Retinal pigment epithelial cell (primary cell): ENCODE data around the gene PLSCR5.

Experiments used
- DNase-seq: peaks from one replicate; pipeline ENCODE4 v3.0.0-alpha.2; 2010; ENCODE audit warnings: low read depth
- H3K4me3 ChIP-seq: 2 replicates; pipeline ENCODE4 v1.5.1; 2011; ENCODE audit warnings: mild to moderate bottlenecking, low read length, control low read depth, moderate library complexity
- CTCF ChIP-seq: conservative IDR thresholded peaks from 2 replicates; pipeline ENCODE4 v1.5.1; 2011; ENCODE audit warnings: low read depth, low read length, control low read depth, inconsistent platforms

Gene PLSCR5

GRCh38 chr3:146605106-146605505 is at the start of gene PLSCR5:
TSS of gene PLSCR5 (minus strand) at chr3:146605346. CDS start at chr3:146605212, 134 bp downstream.
- DNase-seq = no peak
- H3K4me3 ChIP-seq = no peak within 1 kb of the TSS
- no peak for TF ChIP-seq CTCF

- TF ChIP-seq CTCF = no peak
- DNase-seq = no peak
- no peak overlapping the region for H3K4me3 ChIP-seq
Measured at GRCh38 chr3:146653978-146654377, 48.8 kb upstream of the PLSCR5 start.

GRCh38 chr3:146650691-146651442 is 45.7 kb upstream of the PLSCR5 start:
- no peak for DNase-seq
- H3K4me3 ChIP-seq = no peak overlapping the region
- no peak for TF ChIP-seq CTCF

GRCh38 chr3:146646261-146646660 is 41.1 kb upstream of the PLSCR5 start:
- no peak for TF ChIP-seq CTCF
- DNase-seq = no peak
- no peak overlapping the region for H3K4me3 ChIP-seq

- peak; percentile 64 for TF ChIP-seq CTCF
- DNase-seq = no peak
- no peak overlapping the region for H3K4me3 ChIP-seq
Measured at GRCh38 chr3:146640955-146641867, 36.1 kb upstream of the PLSCR5 start.

- no peak overlapping the region for H3K4me3 ChIP-seq
- no peak for TF ChIP-seq CTCF
- no peak for DNase-seq
Measured at GRCh38 chr3:146640361-146640760, 35.2 kb upstream of the PLSCR5 start.

GRCh38 chr3:146638718-146639117 is 33.6 kb upstream of the PLSCR5 start:
- DNase-seq = no peak
- peak; percentile 54 for TF ChIP-seq CTCF
- H3K4me3 ChIP-seq = no peak overlapping the region
